HG03520 (cell line): ENCODE data around the gene ADGRL2.

ENCODE experiments used
- ATAC-seq: cut with Tn5 transposase; IDR thresholded peaks from one replicate; pipeline ENCODE4 v1.9.1; 2021; ENCODE audit warnings: mild to moderate bottlenecking, moderate library complexity; ENCODE audit not compliant: unreplicated experiment

The ADGRL2 gene

GRCh38 chr1:81800695-81801650 is at the start of gene ADGRL2:
TSS of gene ADGRL2 (plus strand) at chr1:81800934. CDS start at chr1:81836985, 36,051 bp downstream.
- peak; percentile 74 for ATAC-seq

GRCh38 chr1:81752840-81753239 is 47.9 kb upstream of the ADGRL2 start:
- ATAC-seq = no peak

- ATAC-seq = no peak
Measured at GRCh38 chr1:81754424-81754823, 46.3 kb upstream of the ADGRL2 start.

- no peak for ATAC-seq
Measured at GRCh38 chr1:81756872-81757271, 43.9 kb upstream of the ADGRL2 start.

- no peak for ATAC-seq
Measured at GRCh38 chr1:81757398-81758020, 43.2 kb upstream of the ADGRL2 start.

GRCh38 chr1:81758181-81758580 is 42.6 kb upstream of the ADGRL2 start:
- ATAC-seq = no peak

GRCh38 chr1:81760477-81761097 is 40.1 kb upstream of the ADGRL2 start:
- ATAC-seq = no peak

GRCh38 chr1:81775510-81775909 is 25.2 kb upstream of the ADGRL2 start:
- ATAC-seq = no peak

- ATAC-seq = no peak
Measured at GRCh38 chr1:81780705-81781454, 19.9 kb upstream of the ADGRL2 start.

GRCh38 chr1:81781749-81782148 is 19.0 kb upstream of the ADGRL2 start:
- ATAC-seq = no peak

- no peak for ATAC-seq
Measured at GRCh38 chr1:81792184-81792583, 8.6 kb upstream of the ADGRL2 start.

- ATAC-seq = no peak
Measured at GRCh38 chr1:81797701-81798100, 3.0 kb upstream of the ADGRL2 start.

GRCh38 chr1:81799939-81800694 is 617 bp upstream of the ADGRL2 start:
- ATAC-seq = no peak

- no peak for ATAC-seq
Measured at GRCh38 chr1:81801651-81802456, 1.1 kb downstream of the ADGRL2 start.

- ATAC-seq = no peak
Measured at GRCh38 chr1:81802457-81802706, 1.6 kb downstream of the ADGRL2 start.

GRCh38 chr1:81802707-81803430 is 2.1 kb downstream of the ADGRL2 start:
- ATAC-seq = no peak

GRCh38 chr1:81803431-81804110 is 2.8 kb downstream of the ADGRL2 start:
- ATAC-seq = no peak

GRCh38 chr1:81804312-81804711 is 3.6 kb downstream of the ADGRL2 start:
- no peak for ATAC-seq
